NCI-H1417 (cell line): ENCODE data around the gene ARHGAP25.
A peak's percentile ranks its signal among the peaks of the same experiment; 100 is the strongest.

Experiments
- DNase-seq, 3 experiments: peaks; one replicate each; lab custom pipeline; 2025; lab: John Stamatoyannopoulos, UW

Gene ARHGAP25, protein sequence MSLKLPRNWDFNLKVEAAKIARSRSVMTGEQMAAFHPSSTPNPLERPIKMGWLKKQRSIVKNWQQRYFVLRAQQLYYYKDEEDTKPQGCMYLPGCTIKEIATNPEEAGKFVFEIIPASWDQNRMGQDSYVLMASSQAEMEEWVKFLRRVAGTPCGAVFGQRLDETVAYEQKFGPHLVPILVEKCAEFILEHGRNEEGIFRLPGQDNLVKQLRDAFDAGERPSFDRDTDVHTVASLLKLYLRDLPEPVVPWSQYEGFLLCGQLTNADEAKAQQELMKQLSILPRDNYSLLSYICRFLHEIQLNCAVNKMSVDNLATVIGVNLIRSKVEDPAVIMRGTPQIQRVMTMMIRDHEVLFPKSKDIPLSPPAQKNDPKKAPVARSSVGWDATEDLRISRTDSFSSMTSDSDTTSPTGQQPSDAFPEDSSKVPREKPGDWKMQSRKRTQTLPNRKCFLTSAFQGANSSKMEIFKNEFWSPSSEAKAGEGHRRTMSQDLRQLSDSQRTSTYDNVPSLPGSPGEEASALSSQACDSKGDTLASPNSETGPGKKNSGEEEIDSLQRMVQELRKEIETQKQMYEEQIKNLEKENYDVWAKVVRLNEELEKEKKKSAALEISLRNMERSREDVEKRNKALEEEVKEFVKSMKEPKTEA

DNA sequence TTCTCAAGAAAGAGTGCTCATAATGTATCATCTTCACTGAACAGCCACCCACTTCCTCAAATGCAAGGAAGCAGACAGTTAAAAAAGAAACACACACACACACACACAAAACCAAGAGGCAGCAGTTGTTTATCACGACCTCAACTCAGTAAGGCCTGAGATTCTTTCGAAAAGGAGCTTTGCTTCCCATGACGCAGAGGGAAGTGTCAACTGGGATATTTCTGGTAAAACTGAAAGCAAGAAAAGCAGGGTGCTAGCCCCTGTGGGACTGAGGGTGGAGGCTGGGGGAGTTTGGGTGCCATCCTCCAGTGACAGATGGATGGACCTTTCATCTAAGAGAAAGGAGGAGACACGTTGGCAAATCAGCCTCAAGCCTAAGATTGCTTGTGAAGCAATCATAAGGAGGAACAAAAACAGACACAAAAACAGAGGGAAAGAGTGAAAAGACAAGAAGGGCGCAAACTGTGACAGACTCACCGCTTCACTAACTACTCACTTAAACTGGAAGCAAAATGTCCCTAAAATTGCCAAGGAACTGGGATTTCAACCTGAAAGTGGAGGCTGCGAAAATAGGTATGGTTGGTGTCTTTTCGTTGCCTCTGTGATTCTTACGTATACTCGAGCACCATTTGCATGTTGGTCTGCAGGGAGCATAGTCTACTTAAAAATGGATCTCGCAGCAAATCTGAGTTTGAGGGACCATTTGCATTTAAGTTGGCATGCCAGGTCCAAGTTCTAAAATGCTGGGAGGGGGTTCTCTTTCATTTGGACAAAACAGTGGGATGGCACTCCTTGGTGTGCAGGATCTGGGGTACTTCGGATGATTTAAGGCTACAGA lies at the start of gene ARHGAP25:
ARHGAP25 (plus strand) TSS at position 124 of the 838 bp plus-strand sequence; CDS start at position 513, 389 bp downstream.
- DNase-seq, result no peak

DNA sequence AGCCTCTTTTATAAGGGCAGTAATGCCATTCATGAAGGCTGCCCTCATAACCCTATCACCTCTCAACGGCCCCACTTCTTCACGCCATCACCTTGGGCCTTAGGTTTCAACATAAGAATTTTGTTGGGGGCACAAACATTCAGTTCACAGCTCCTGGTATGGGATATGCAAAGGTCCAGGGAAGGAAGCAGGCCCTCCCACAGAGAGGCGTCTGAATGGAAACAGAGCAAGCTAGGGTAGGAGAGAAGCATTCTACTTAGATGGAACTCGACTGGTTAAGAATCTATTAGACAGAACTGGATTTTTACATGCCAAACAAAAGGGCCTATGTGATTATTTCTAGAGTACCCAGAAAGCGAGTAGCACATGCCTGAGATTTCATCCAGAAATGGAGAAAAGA lies 48.4 kb upstream of the ARHGAP25 start:
- DNase-seq, result no peak

DNA sequence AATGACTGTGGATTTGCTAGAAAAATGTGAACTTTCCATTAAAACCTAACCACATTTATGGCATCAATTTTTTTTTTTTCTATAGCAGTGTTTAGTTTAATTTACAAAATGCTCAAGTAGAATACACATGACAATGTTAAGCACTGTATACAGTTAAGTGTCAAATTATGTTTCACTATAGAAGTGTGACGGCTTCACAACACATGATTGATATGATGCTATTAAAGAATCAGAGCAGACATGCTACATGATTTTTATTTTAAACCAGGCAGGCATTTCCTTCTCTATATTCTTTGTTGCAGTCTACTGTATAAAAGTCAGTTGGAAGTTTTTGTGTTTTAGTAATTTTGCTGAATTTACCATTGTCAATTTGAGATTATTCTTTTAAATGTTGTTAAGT lies 47.6 kb upstream of the ARHGAP25 start:
- DNase-seq, result peak in 2 of 3 experiments; percentile 19 to 23

DNA sequence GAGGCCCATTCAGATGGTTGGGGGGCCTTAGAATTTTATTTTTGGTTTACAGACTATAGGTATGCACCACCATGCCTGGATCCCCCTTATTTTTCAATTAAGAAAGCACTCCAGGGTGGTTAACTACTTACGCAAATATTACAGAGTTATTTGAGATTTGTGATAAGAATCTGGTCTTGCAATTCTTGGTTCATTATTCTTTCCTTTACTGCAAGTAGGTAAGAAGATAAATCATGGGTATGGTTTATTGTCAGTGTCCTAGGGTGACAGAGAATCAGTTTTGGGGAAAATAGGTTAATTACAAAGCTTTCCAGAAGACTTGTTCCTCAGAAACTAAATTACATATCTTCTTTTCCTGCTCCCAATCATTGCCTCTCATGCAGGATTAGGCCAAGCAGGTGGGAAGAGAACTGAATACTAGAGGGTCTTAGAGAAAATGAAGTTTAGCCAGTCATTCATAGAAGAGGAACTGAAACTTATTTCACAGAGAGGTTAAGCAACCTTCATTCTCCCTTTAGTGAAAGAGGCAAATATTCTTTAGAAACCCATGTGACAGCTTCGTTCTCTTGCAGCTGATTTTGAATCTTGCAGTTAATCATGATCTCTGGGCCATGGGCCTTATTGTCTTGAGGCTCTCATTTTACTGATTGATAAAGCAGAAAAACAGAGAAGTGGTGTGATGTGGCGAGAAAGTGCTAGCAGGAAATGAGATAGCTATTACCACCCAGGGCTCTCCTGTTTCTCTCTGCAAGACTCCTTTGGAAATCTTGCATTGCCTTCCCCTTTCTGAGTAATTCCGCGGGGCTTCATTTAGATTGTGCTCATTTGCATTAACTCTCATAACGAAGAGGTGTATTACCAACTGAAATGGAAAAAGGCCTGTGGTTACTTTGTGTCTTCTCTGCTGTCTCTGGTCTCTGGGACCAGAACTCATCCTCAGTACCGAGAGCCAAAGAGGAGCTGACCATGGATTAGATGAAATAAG lies 44.8 kb upstream of the ARHGAP25 start:
- no peak for DNase-seq

DNA sequence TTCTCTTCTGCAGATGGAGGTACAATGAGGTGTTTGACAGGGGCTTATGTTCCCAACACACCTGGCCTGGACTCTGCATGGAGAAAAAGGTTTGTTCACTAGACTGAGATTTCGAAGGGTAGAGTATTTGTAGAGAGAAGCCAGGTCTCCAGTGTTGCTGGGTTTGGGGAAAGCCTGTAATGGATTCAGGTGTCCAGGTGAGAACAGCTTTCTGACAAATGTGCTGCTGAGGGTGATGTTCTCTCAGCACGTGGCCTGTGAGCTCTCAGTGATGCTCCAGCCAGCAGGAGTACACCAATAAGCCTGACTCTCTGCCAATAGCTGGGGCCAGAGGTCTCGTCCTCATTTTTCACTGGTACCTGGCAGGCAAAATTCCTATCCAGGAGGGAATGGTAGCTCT lies 43.8 kb upstream of the ARHGAP25 start:
- no peak for DNase-seq

DNA sequence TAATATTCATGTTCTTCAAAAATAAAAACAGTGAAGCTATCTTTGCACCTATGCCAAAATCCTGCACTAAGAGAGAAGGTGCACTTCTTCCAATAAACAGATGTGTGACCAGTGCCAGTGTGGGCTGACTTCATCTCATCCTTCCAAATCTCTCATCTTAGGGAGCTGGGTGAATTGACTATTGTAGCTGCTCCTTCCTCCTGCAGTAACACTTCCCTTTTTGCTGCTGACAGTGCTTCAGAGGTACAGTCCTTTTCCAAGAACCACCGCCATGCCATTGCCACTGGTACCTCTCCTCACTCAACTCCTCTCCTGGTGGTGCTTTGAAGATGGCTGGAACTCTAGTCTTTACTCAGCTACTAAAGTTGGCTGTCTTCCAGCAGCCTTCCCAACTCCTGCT lies 42.1 kb upstream of the ARHGAP25 start:
- no peak for DNase-seq

DNA sequence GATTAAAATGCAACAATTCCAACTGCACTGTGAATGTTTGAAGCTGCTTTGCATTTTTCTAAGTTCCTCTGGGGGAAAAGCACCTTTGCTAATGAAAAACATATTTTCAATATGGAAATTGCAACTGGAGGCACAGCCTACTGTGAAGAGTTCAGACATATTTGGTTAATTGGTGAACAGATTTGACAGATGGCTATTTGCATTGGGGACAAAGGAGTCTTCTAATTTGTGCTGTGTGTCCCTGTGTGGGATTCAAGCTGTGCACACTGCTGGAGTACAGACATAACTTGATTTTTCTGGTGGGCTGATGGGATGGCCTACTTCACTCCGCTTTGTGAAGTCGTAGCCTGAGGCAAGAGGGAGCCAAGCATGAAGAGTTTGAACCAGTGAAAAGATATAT lies 40.7 kb upstream of the ARHGAP25 start:
- DNase-seq, result peak in 1 of 3 experiments; percentile 49

DNA sequence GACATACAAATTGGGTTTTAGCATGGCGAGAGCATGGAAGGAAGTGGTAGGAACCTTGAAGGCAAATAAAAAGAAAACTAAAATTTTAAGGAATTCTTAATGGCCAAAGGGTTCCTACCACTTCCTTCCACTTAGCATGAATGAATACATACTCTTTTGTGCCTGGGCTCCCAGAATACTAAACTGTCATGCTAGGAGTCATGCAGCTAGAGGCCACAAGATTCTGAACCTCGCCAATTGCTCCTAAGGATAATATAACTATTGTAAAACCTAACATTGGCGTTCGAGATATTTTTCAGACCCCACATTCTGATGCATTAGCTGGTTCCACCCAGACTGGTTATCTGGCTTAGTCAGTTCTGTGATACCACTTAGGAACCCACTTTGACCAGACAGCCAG lies 38.6 kb upstream of the ARHGAP25 start:
- no peak for DNase-seq

DNA sequence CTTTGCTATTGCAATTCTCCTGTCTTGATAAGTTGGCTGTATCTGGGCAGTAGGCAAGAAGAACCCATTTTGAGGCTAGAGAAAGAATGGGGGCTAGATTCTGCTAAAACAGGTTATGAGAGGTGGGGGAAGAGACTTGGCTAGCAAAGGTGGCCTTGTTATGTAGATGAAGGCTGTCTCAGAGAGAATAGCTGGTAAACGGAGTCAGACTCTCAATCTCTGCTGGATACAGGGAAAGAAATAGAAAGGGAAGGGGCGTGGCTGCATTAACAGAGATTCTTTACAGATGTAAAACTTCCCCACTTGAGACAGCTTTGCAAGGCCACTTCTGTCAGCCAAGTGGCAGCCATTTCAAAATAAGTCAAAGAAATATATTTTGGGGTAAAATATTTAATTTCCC lies 38.1 kb upstream of the ARHGAP25 start:
- no peak for DNase-seq

DNA sequence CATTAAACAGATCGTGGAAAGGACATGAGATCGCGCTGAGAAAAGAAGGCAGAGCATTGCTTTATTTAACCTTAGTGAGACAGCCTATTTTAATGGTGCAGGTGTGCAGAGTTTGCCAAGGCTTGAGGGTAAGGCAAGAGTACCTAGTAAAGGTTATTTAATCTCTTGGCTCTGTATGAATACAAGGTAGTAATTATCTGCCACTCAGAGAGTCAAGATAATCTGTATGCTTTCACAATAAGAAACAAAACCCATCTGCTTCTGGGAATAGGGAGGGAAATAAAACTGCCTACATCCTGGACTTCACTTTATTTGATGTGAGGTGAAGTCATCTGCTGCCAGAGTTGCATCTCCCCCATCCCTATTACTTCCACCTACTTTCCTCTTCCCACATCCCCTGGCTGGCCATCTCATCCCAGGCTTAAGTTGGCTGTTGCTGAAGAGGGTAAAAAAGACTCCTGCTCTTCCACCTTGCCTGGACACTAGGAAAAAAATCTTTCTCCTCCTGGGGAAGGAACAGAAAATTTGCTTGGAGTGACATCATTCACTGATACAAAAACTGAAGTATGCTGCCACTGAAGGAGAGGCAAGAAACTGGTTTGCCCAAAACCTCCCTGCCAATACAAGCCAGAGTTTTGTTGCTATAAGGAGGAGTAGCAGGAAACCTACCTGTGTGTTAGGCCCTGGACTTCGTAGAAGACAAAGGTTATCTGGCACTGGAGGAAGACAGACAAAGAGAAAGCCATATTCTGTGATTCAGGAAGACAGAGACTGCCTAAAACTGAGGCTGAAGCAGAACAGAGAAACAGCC lies 35.8 kb upstream of the ARHGAP25 start:
- peak; percentile 76 to 97 (median 78) for DNase-seq

DNA sequence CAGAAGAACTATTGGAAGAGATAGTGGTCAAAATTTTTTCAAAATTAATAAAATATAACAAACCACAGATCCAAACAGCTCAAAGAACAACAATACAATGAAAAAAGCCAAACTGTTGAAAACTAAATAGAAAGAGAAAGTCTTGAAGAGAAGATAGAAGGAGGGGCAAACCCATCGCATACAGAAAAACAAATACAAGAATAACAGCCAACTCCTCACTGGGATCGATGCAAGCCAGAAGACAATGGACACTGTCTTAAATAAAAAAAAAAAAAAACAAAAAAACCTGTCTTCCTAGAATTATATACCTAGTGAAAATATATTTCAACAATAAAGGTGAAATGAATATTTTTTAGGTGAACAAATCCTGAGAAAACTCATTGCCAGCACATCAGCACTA lies 34.1 kb upstream of the ARHGAP25 start:
- no peak for DNase-seq

DNA sequence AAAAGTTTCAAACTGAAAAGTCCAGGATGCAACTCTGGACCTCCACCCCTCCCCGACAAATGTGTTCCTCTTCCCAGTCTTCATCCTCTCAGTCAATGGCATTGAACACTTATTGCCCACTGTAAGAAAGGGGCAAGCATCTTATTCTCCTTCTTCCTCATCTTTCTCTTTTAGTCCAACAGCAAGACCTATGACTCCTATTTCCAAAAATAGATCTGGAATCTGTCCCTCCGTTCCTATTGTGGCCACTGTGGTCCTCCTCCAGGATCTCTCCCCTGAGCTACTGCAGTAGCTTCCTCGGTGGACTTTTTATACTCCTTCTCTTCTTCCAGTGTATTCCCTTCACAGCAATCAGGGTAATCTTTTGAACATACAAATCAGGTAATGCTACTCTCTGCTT lies 28.0 kb upstream of the ARHGAP25 start:
- no peak for DNase-seq

DNA sequence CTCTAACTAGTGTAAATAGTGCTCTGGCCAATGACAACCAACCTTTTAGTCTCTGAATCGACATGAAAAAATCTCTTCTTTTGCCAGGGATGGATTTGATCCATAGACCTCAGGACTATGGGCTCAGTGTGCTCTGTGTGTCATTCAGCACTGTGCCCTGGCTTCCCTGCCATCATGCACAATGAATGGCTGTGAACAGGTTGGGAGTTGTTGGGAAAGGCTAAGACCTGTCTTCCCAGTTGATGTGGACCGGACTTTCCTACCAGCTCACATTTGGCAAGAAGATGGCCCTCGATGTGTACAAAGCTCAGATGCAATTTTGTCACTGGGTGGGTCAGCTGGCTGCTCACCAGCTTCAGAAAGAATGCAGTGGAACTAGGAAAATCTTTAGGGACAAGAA lies 26.0 kb upstream of the ARHGAP25 start:
- DNase-seq, result no peak

DNA sequence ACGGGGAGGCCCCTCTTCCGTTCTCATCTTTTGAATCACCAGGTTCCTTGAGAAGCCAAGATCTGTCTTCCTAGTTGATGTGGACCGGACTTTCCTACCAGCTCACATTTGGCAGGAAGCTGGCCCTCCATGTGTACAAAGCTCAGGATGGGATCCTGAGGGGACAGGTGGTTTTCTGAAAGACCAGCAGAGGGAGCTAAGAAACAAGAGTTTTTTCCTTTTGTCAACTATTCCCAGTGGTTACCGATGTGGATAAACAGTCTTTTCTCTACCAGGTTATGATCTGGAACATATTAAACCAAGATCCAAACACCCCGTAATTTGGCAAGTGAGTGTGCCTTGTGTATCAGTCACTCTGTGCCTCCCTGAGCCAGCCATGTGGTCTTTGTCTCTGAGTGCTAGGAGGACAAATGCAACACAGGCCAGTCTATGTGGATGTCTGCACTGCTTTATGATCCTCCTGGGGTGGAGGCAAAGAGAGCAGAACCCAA lies 25.1 kb upstream of the ARHGAP25 start:
- peak; percentile 56 to 83 (median 64) for DNase-seq

DNA sequence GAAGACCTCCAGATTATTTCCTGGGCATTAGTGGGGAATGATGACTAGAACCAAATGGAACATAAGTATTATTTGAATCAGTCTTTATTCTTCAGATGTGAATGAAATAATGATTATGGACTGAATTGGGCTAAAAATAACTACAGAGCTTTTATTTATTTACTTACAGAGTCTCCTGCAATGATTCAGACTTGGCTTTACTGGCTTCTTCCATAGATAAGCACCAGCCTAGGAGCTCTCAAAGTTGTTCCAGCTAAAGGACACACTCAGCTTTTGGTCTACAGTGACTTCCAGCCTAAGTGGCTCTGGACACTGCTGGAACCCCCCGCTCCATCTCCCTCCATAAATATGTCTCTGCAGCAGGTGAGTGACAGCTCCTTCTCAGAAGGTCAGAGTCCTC lies 24.3 kb upstream of the ARHGAP25 start:
- DNase-seq, result no peak

DNA sequence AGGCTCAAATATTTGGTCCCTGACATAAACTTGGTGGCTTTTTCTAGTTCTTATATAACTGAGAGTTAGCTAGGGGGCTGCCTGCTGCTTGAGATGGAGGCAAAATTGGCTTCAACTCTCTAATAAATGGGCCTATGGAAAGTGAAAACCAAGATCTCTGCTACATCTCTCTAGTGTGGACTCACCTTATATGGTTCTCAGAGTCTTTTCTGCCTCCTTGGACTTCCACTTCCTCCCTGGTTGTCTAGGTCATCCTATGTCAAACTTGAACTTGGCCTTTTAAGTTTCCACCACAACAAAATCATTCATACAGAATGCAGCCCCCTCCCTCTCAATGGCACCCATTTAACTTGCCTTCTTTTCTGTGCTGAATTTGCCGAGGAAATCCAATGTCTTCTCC lies 23.9 kb upstream of the ARHGAP25 start:
- DNase-seq, result no peak

DNA sequence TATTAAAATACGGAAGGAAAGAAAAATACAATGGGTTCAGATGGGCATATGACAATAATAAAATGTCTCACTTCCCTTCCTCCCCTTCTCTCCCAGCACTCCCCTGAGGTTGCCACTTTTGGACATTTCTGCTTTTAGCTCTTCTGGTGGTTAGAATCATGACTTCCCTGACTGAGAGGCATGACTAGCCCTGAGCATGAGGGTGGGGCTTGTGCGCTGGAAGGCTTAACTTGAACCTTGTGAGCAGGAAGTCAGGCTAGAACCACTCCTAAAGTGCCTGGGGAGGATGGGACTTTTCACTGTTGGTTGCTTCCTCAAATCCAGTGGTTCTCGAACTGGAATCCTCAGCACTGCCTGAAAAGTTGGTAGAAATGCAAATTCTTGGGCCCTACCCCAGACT lies 19.7 kb upstream of the ARHGAP25 start:
- no peak for DNase-seq

DNA sequence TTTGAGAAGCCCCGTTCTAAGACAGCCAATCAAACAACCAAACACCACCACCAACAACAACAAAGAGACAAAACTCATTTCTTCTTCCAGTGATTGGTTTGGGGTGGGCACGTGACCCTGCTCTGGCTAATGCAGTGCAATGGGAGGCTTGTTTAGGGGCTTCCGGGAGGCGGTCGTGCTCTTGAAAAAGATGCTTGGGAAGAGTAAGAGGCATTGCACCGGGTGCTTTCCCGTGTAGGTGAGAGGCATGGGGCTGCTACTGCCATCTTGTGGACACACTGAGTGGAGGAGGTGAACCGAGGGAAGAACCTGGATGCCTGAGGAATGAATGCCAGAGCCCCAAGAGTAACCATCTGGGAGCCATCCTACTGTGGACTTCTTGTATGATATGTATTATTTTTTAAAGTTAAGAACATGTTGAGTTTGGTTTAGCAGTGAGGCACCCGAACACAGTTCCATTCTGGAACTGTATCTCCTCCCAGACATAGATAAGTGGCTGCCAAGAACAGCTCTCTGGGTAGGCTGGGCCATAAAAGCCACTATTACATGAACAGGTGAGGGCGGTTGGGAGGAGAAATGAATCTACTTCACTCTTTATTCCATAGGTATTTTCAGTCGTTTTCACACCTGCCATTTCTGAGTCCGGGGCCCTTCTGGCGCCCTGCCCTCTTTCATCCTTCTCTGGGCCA lies 19.1 kb upstream of the ARHGAP25 start:
- DNase-seq, result peak; percentile 39 to 79 (median 73)

DNA sequence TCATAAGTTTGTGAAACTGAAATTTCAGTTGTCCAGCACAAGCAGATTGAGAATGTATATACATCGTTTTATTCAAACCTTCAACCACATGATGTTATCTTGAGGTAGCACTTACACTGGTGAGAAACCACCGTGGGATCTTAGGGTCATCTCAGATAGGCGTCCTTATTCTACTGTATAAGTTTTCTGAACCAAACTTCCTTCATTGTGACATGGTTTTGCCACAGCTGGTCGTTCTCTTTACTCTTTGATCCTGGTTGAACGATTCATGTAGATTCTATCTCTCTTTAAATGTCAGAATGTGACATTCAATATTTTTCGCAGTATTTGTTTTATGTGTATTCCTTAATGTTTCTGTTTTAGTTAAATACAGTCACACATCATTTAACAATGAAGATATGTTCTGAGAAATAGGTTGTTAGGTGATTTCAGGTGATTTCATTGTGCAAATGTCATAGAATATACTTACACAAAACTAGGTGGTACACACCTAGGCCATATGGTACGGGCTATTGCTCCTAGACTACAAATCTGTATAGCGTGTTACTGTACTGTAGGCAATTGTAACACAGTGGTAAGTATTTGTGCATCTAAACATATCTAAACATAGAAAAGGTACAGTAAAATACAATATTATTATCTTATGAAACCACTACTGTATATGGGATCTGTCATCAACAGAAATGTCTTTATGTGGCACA lies 17.9 kb upstream of the ARHGAP25 start:
- DNase-seq, result no peak
